GM03348 (cell line): ENCODE results near the gene GABBR1.

Experiments used
- DNase-seq: peaks from one replicate; pipeline ENCODE4 v3.0.0; 2012; ENCODE audit warnings: low spot score

Gene GABBR1

DNA sequence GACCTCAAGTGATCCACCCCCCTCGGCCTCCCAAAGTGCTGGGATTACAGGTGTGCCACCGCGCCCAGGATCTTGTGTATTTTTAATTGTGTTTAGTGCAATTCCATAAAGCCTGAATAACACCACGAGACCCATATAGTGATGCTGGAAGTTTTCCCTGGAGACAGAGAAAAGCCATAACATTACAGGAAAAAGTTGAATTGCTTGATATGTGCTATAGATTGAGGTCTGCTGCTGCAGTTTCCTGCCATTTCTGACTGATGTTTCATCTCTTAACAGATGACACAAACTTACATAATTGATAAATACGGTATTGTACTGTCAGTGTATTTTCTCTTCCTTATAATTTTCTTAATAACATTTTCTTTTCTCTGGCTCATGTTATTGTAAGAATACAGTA is 66.1 kb downstream of the GABBR1 start:
- no peak for DNase-seq

DNA sequence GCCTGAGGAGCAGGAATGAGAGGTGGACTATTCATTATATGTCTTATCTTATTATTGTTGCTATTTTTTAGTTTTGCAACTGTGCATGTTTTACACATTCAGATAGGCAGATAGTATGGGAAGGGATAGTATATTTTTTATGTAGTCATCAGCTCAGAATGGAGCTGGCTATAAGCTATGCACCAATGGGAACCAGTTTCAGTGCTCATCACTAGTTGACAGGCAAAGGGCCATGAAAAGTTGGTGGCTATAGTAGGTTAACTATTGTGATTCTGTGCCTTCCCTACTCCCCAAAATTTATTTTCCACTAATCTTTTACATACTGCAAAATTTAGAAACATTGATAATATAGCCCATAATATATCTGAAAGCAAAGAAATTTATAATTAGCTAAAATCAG is 68.1 kb downstream of the GABBR1 start:
- DNase-seq = no peak

DNA sequence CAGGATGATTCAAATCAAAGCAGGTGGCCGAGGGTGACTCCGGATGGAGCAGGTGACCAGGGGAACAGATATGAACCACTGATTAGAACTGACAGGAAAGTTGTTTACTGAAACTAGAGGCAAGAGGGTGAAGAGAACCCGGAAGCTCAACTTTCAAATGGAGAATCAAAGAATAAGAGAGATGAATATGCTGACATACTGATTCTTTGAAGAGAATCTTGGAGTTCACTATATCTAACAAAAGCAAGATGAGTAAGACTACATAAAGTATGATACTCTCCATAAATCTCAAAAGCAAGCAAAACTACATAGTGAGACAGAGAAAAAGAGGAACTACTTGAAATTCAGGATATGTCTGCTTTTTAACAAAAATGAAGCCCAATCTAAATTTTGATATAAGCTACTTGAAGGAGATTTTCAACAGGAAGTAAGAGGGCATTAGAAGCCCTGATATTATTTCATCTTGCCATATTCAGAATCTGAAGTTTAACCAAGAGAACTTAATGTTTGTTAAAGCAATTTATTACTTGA is 69.5 kb downstream of the GABBR1 start:
- no peak for DNase-seq

DNA sequence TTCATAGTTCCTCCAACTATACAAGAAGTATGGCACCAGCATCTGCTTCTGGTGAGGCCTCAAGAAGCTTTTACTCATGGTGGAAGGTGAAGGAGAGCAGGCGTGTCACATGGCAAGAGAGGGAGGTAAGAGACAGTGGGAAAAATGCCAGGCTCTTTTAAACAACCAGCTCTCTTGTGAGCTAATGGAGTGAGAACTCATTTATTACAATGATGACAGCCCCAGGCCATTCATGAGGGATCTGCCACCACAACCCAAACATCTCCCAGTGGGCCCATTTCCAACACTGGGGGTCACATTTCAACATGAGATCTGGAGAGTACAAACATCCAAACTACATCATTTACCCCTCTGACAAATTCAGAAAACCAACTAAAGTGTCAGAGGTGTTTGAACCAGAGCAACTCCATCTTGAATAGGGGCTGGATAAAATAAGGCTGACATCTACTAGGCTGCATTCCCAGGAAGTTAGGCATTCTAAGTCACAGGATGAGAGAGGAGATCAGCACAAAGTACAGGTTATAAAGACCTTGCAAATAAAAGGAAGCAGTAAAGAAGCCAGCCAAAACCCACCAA is 71.3 kb downstream of the GABBR1 start:
- no peak for DNase-seq

DNA sequence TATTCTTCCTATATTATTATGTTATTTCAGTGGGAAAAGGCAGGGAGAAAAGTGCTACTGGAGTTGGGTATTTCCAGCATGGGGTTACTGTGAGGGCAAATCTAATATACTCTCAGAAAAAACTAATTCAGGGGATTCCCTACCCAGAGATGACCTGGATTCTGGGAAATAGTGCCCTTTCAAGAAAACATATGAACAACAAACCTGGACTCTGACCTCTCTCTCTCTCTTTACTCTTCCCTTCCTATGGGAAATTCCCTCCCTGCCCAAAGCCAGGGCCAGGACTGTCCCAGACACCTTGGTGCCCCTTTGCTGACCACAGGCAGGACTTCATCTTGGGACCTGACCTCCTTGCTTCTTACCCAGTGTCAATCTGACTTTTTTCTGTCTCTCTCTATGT is 71.9 kb downstream of the GABBR1 start:
- DNase-seq = no peak

DNA sequence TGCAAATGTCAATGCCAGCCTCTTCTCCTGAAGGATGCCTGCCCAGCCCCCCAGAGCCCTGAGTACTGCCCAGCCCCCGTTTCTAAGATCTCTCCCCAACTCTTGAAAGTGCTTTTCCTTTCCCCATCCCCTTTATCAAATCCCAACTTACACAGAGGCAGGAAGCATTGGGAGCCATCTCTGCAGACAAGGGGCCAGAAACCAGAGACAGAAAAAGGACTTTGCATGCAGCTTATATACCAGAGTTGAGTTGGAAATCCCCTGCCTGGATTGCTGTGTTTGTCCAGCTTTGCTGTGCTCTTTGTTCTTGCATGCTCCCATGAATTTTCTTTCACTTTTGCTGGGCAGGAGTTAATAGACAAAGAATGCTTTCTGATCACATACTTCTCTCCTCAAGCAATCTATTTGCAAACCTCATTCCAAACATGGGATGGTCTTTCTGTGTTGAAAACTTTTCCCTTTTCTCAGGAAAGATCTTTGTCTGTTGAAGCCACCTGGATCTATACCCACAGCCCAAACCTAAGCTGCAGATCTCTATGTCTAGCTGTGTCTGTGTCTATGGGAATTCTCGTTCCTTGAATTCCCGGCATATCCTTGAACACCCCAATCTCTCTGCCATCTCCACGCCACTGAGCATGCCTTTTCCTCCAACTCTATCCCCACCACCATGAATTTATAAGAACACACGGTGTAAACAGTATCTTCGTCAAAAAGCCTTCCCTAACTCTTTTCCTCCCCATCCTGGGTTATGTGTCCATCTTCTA is 73.3 kb downstream of the GABBR1 start, which contains the start of gene UBD:
TSS of gene UBD (minus strand) at position 209 of the 764 bp plus-strand sequence. CDS start at position 178, 31 bp downstream.
- DNase-seq = no peak

DNA sequence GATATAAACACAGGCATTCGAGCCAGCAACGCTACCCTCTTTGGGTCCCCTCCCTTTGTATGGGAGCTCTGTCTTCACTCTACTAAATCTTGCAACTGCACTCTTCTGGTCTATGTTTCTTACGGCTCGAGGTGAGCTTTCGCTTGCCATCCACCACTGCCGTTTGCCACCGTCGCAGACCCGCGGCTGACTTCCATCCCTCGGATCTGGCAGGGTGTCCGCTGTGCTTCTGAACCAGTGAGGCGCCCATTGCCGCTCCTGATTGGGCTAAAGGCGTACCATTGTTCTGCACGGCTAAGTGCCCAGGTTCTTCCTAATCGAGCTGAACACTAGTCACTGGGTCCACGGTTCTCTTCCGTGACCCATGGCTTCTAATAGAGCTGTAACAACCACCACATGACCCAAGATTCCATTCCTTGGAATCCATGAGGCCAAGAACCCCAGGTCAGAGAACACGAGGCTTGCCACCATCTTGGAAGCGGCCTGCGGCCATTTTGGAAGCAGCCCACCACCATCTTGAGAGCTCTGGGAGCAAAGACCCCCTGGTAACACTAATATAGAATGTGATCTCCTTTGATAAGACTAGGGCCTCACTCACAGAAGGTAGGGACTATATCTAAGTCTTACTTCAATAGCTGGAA is 74.4 kb downstream of the GABBR1 start:
- no peak for DNase-seq

DNA sequence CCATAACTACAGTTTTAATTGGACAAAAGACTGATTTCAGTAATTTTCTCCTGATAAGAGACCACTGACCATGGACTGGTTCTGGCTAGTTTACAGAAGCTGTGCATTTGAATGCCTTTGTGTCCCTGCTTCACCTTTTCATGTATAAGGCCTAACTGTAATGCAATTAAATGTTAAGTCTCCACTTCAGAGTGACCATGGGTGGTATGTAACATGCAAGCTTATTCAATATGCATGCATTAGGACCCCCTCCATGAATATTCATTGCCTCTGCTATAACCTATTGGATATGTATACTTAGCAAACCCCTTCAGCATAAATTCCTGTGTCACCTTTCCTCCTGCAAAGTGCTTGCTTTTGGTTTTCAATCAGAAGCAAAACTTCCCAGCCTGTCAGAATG is 75.7 kb downstream of the GABBR1 start:
- no peak for DNase-seq

DNA sequence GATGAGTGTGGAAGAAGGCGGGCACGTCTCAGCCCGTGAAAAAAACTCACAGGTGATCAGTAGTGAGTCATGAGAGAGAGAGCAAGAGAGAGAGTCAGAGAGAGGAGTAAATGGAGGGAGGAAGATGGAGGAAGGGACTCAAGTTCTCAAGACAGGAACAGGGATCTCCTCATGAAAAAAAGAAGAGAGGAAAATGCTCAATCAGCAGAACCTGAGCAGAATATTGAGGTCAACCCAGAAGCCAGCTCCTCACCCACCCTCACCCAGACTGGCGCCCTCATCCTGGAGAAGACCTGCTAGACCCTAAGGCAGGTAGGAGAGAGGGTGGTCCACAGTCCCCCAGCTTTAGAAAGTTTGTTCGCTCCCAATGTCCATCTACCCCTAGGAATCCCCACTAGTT is 78.2 kb downstream of the GABBR1 start:
- DNase-seq = no peak

DNA sequence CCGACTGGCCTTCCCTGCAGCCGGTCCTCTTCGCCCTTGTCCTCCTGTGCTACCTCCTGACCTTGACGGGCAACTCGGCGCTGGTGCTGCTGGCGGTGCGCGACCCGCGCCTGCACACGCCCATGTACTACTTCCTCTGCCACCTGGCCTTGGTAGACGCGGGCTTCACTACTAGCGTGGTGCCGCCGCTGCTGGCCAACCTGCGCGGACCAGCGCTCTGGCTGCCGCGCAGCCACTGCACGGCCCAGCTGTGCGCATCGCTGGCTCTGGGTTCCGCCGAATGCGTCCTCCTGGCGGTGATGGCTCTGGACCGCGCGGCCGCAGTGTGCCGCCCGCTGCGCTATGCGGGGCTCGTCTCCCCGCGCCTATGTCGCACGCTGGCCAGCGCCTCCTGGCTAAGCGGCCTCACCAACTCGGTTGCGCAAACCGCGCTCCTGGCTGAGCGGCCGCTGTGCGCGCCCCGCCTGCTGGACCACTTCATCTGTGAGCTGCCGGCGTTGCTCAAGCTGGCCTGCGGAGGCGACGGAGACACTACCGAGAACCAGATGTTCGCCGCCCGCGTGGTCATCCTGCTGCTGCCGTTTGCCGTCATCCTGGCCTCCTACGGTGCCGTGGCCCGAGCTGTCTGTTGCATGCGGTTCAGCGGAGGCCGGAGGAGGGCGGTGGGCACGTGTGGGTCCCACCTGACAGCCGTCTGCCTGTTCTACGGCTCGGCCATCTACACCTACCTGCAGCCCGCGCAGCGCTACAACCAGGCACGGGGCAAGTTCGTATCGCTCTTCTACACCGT is 79.5 kb downstream of the GABBR1 start:
- DNase-seq = peak; percentile 73

DNA sequence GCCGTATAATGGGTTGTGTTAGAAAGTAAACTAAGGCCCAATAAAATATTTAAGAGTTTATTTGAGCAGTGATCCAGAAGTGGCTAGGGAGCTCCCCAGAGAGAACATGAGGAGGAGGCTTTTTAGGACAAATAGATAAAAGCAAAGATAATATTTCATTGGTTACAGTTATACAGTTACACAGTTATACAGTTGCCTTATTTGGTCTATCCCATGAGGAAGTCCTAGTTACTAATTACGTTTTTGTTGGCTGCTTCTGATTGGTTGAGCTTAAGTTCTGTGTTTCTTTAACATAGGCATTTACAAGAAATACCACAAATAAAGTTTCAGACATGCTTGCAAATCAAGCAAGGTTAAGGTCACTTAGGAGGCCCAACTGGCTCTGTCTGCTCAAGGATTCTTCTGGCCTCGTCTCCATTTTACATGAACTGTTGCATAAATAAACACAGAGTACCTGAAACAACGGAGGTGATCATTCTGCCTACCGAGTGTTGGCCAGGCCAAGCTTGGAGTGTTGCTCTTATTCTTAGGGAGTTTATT is 80.4 kb downstream of the GABBR1 start:
- DNase-seq = peak; percentile 74

DNA sequence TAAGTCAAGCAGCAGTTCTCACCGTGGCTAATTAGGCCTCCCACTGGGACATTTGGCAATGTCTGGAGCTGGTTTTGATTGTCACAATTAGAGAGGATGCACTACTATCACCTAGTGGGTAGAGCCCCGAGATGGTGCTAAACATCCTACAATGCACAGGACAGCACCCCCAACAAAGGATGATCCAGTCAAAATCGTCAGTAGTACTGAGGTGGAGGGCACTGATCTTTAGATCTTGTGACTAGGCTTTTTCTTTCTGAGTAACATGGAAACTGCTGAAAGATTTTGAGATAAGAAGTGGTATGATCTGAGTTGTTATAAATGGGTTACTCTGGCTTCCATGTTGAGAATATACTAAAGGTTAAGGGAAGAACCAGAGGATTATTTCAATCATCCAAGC is 85.4 kb downstream of the GABBR1 start:
- no peak for DNase-seq

DNA sequence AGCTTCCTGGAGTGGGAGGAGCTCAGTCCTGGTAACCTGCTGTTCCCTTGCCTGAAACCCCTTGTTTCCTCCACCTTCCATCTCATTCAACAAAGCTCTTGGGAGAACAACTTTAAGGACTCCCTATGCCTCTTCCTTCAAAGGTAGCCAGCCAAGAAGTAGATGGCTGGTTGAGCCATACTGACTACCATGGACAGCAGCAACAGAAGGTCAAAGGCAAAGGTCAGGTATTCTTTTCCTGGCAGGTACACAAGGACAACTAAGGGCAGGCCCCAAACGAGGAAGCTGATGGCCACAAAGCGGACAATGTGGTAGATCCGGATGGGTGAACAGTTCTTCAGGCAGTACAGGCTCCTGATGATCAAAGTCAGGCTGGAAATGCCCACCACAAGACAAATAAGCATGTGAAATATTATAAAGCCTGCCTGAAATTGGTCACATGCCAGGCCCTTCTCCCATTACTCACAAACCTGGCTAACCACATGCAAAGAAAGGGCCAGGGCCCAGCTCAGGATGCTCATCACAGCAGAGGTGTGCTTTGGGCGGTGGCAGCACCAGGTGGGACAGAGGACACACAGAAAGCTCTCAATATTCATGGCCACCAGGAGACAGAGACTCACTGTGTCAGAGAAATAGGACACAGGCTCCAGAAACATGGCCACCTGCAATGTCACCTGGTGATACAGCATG is 95.1 kb downstream of the GABBR1 start:
- no peak for DNase-seq

DNA sequence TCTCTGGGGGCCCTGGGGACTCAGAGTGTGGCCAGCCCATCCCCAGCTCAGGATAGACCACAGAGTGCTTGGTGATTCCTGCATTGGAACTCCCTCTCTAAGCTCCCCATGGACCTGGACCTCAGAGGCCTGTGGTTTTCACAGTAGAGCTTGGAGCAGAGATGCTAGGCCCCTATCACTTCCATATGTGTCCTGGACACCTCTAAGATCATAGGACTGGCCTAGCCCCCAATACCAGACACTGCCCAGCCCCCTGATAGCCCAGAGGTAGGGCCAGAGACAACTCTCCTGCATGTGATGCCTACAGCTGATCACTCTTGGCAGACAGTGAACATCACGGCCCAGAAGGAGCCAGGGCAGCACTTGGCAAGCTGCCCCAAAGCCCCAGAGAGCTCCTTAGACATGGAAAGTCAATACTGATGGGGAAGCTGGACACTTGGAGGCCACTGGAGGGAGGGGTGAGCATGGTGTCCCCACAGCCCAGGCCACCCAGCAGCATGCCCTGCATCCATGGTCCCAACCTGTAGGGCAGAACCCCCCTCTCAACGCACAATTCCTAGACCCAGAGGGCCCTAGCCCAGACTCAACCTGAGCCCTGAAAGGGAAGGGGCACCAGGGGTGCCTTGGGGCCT is 100.5 kb downstream of the GABBR1 start:
- no peak for DNase-seq

DNA sequence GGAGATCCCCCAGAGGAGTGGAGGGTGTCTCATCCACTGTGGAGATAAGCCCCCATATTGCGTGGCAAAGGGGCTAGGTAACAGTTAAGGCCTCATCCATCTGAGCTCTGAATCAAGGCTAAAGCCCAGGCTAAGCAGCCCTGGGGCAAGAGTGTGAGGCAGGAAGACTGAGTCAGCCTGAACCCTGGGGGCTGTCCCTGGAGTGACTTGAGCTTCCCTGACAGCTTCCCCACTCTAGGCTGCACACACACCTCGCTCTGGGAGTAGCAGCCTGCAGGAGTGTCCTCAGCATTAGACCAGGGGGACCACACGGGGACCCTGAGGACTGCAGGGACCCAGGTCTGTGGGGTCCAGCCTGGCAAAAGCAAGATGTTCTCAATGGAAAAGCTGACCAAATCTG is 101.3 kb downstream of the GABBR1 start:
- DNase-seq = no peak

DNA sequence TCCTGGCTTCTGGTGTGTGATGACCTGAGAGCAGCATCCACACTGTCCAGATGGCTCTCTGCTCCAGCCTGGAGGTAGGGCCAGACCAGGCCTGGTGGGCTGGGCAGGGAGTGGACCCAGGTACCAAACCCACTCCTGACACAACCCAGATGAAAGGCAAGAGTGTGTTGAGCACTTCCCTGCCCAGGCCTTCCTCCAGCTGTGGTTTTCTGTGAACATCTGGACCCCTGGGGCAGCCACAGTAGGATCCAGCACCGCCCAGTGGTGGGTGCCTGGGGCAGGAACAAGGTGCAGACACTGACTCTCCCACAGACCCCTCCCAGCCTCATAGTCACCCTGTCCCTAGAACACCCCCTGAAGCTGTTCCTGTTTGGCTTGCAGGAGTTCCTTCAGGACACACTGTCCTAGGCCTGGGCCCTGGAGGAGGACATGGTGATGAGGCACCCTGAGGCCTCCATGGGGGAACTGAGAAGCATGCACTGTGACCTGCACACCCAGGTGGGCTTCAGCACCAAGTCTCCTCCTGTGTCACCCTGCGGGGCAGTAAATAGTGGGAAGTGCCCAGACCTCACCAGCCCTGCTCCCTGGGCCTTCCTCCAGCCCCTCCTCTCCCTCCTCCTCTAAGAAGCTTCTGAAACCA is 102.2 kb downstream of the GABBR1 start:
- no peak for DNase-seq

DNA sequence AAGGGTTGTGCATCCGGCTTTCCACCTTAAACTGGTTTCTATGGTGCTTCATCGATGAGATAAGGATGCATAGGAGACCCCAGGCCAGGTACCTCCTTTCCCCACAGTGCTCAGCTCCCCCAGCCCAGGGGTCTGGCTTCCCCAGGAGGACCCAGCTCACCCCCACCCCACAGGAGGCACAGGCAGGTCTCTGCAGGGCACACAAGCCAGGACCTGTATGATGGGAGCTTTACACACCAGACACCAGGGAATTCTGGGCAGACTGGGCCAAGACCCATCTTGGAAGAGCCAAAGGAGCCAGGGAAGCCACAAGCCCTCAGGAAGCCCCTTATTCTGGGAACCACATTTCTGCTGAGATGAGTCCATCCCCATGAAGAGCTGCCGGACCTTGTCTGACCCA is 103.0 kb downstream of the GABBR1 start:
- no peak for DNase-seq

DNA sequence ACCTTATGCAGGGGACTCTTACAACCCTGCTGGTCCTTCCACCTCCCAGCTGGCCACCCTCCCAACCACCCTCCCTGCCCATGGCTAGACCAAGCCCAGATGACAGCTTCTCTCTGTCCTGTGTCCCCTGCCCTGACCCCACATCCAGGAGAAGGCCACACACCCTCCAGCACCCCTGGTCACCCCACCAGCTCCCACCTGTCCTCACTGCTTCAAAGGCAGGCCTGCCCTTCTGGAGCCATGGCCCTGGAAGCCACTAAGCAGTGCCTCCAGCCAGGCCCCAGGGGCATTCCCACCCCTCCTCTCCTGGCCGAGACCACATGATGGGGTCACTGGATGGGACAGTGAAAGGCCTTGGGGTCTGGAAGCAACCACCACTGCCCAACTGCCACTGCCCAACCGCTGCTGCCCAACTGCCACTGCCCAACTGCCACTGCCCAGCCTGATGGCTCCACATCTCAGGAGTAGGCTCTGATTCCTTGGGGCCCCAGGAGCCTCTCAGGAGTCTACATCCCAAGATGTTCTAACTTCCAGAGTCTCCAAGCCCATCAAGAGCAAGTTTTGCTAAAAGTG is 103.9 kb downstream of the GABBR1 start:
- no peak for DNase-seq

DNA sequence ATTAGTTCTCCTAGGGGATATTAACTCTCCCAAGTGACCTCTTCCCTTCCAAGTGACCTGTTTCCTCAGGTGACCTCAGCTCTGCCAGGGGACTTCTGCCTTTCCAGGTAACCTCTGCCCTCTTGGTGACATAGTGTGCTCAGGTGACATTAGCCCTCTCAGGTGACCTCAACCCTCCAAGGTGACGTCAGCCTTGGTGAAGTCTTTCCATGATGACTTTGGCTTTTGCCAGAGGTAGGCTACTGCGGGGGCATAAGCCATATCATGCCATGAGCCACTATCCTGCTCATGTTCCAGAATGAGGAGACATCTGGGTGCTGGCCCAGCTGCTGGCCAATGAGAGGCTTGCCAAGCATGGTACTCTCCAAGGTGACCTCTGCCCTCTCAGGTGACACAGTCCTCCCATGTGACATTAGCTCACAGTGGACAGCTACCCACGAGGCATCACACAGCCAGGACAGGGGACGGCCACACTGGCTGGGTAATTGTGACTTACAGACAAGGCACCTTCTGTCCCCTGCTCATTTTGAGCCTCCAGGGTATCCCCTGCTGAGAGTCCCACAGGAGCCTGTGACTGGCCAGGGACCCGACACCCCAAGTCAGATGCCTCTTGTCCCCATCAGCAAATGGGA is 104.6 kb downstream of the GABBR1 start:
- DNase-seq = no peak

DNA sequence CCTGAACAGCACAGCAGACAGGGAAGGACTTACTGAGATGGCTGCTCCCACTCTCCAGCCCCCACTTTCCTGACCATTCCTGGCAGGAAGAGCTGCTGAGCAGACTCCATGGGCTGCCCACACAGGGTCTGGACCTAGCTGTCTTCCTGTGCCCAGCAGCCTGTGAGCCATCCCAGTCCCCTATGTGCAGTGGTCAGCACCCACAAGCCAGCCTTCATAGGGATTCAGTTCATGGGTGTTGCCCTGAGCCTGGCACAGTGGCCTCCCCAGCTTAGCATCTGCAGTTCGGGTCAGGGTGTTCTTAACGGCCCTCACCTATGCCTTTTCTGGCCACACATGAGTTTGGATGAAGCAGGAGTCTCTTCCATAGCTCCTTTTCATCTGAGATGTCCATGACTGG is 105.4 kb downstream of the GABBR1 start:
- no peak for DNase-seq
